ENCODE data around the gene EAF1. TPM values are rescaled to one million over a fixed set of nuclear protein-coding genes. Genes with fewer than 3 reads are reported as not detected.

Gene EAF1
- polyA plus RNA-seq, 1 donor (not counting 4 experiments of a cell fraction or from before 2014, with no cell fraction given) = 13.7 TPM

DNA sequence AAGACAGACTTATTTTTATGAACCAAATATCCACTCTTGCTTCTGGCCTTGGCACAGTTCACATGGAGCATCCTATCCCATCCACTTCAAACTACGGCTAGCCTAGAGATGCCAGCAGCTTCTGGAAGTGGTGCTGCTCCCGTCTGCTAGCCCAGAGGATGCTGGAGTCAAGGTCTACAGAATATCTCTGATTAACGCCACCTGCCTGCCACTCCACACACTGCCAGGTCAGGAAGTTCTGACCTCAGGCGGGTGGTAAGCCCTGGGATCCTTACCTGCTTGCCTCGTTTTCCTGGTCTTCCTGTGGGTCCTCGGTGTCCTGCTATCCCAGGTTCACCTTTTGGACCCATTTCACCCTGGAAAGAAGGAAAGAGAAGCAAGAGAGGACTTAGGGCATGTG, 42.9 kb downstream of the EAF1 start:
- DNase-seq (ENCODE audit: low read depth, low spot score) = no peak
- FAIRE-seq = no peak

DNA sequence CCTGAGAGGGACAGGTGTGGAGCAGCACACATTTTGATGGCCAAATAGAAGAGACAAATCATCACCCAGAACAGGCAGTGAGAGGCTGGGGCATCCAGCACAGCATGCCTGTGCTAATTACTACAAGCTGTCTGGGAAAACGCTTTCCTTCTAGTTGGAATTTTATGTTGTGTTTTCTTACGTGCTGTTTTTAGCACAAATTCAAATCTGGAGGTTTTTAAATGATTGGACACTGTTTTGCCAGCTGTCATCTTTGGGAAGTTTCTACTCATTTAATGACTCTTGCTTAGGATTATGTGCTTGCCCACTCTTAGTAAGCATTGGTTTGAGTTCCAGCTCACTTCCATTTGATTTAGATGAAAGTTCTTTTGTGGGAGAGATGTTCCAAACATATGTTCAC, 43.5 kb downstream of the EAF1 start:
- Histone ChIP-seq H3K9me3 (ENCODE audit: control insufficient read depth, low read depth, low read length) (no peaks in the 10 kb centered on the region), H3K4me3 (ENCODE audit: control insufficient read depth in 2 of 3, extremely low read depth in 1 of 3, insufficient read depth in 2 of 3, low read depth in 1 of 3, low read length in 3 of 3) (no peak overlapping the region), H3K36me3 (ENCODE audit: control insufficient read depth in 2 of 2, extremely low read depth in 1 of 2, insufficient read depth in 2 of 2, low read length in 2 of 2) (no peaks in the 10 kb centered on the region), H3K27me3 (ENCODE audit: control insufficient read depth, extremely low read depth, insufficient read depth, low read length) (no peaks in the 10 kb centered on the region), H3K79me2 (ENCODE audit: control insufficient read depth, insufficient read depth, low read length) (no peaks in the 10 kb centered on the region), H3K9me1 (ENCODE audit: control insufficient read depth, extremely low read depth, insufficient read depth, low read length) (no peaks in the 10 kb centered on the region), H4K20me1 (ENCODE audit: control insufficient read depth, extremely low read depth, insufficient read depth, low read length) (no peaks in the 10 kb centered on the region), H3K4me2 (ENCODE audit: control insufficient read depth, extremely low read depth, insufficient read depth, low read depth, low read length) (no peak overlapping the region), H3K9ac (ENCODE audit: control insufficient read depth, extremely low read depth, insufficient read depth, low read length) (no peak overlapping the region), H2AFZ (ENCODE audit: control insufficient read depth, low read length) (no peak overlapping the region), H3K4me1 (ENCODE audit: control insufficient read depth, extremely low read depth, insufficient read depth, low read length) (no peaks in the 10 kb centered on the region), H3K27ac (ENCODE audit: control insufficient read depth, insufficient read depth, low read length) (no peak overlapping the region)
- TF ChIP-seq, protein P1, sequence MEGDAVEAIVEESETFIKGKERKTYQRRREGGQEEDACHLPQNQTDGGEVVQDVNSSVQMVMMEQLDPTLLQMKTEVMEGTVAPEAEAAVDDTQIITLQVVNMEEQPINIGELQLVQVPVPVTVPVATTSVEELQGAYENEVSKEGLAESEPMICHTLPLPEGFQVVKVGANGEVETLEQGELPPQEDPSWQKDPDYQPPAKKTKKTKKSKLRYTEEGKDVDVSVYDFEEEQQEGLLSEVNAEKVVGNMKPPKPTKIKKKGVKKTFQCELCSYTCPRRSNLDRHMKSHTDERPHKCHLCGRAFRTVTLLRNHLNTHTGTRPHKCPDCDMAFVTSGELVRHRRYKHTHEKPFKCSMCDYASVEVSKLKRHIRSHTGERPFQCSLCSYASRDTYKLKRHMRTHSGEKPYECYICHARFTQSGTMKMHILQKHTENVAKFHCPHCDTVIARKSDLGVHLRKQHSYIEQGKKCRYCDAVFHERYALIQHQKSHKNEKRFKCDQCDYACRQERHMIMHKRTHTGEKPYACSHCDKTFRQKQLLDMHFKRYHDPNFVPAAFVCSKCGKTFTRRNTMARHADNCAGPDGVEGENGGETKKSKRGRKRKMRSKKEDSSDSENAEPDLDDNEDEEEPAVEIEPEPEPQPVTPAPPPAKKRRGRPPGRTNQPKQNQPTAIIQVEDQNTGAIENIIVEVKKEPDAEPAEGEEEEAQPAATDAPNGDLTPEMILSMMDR (optimal IDR thresholded peaks at IDR 0.05 in 1 of 3, IDR thresholded peaks at IDR 0.05 in 1 of 3, conservative IDR thresholded peaks at IDR 0.05 in 1 of 3; ENCODE audit: extremely low read depth in 1 of 3, insufficient read depth in 2 of 3, low read length in 3 of 3) = no peak
- no peak for TF ChIP-seq EZH2 (IDR thresholded peaks at IDR 0.05; ENCODE audit: low read length)
- FAIRE-seq = no peak
- no peak for DNase-seq (ENCODE audit: low read depth, low spot score)
- dilution Hi-C loops (cut with MboI; ENCODE audit: extremely low pct_ligation_motif_present, low sequenced_read_pairs) = no loop called here

More for the DNA sequence above, 42.9 kb downstream of the EAF1 start:
- H3K9ac ChIP-seq (ENCODE audit: control insufficient read depth, extremely low read depth, insufficient read depth, low read length) = no peak overlapping the region
- H2AFZ ChIP-seq (ENCODE audit: control insufficient read depth, low read length) = no peak overlapping the region
- no peaks in the 10 kb centered on the region for H3K36me3 ChIP-seq (ENCODE audit: control insufficient read depth in 2 of 2, extremely low read depth in 1 of 2, insufficient read depth in 2 of 2, low read length in 2 of 2)
- H3K27me3 ChIP-seq (ENCODE audit: control insufficient read depth, extremely low read depth, insufficient read depth, low read length) = no peaks in the 10 kb centered on the region
- H3K4me2 ChIP-seq (ENCODE audit: control insufficient read depth, extremely low read depth, insufficient read depth, low read depth, low read length) = no peak overlapping the region
- no peaks in the 10 kb centered on the region for H4K20me1 ChIP-seq (ENCODE audit: control insufficient read depth, extremely low read depth, insufficient read depth, low read length)
- H3K9me1 ChIP-seq (ENCODE audit: control insufficient read depth, extremely low read depth, insufficient read depth, low read length) = no peaks in the 10 kb centered on the region
- no peak for TF ChIP-seq EZH2 (IDR thresholded peaks at IDR 0.05; ENCODE audit: low read length)
- TF ChIP-seq, protein P1 (optimal IDR thresholded peaks at IDR 0.05 in 1 of 3, IDR thresholded peaks at IDR 0.05 in 1 of 3, conservative IDR thresholded peaks at IDR 0.05 in 1 of 3; ENCODE audit: extremely low read depth in 1 of 3, insufficient read depth in 2 of 3, low read length in 3 of 3) = peak in 2 of 3 experiments; percentile 2 to 33
- no peaks in the 10 kb centered on the region for H3K79me2 ChIP-seq (ENCODE audit: control insufficient read depth, insufficient read depth, low read length)
- no peaks in the 10 kb centered on the region for H3K9me3 ChIP-seq (ENCODE audit: control insufficient read depth, low read depth, low read length)
- H3K27ac ChIP-seq (ENCODE audit: control insufficient read depth, insufficient read depth, low read length) = no peak overlapping the region
- H3K4me1 ChIP-seq (ENCODE audit: control insufficient read depth, extremely low read depth, insufficient read depth, low read length) = no peaks in the 10 kb centered on the region
- dilution Hi-C loops (cut with MboI; ENCODE audit: extremely low pct_ligation_motif_present, low sequenced_read_pairs) = no loop called here
- no peak overlapping the region for H3K4me3 ChIP-seq (ENCODE audit: control insufficient read depth in 2 of 3, extremely low read depth in 1 of 3, insufficient read depth in 2 of 3, low read depth in 1 of 3, low read length in 3 of 3)
